K562 (cell line): ENCODE results near the gene SCUBE1. TPM values are rescaled to one million over a fixed set of nuclear protein-coding genes. Genes with fewer than 3 reads are reported as not detected.

ENCODE experiments used
- C11orf30 ChIP-seq: fragments of 450-650 bp; IDR thresholded peaks from 2 replicates; pipeline ENCODE4 v1.6.1; 2016; ENCODE audit warnings: low read depth, mild to moderate bottlenecking
- CBFA2T2 ChIP-seq: fragments of 450-650 bp; conservative IDR thresholded peaks from 2 replicates; pipeline ENCODE4 v1.6.1; 2017; ENCODE audit warnings: mild to moderate bottlenecking
- E2F6 ChIP-seq, 2 experiments: IDR thresholded peaks; 2 replicates each; pipeline ENCODE4 v1.6.1; 2011; ENCODE audit warnings: borderline replicate concordance in 1 of 2, control low read depth in 1 of 2, low read depth in 1 of 2, low read length in 1 of 2, mild to moderate bottlenecking in 1 of 2, mixed read lengths in 1 of 2, moderate library complexity in 1 of 2; ENCODE audit not compliant: insufficient read depth in 1 of 2, insufficient read length in 1 of 2, poor library complexity in 1 of 2, severe bottlenecking in 1 of 2; ENCODE audit errors: extremely low read depth in 1 of 2
- ETS1 ChIP-seq: conservative IDR thresholded peaks from 2 replicates; pipeline ENCODE4 v1.6.1; 2011; ENCODE audit warnings: low read depth, mild to moderate bottlenecking, low read length; ENCODE audit not compliant: control insufficient read depth
- HOXB6 ChIP-seq: fragments of 250-450 bp; sonication (Bioruptor Pico); IDR thresholded peaks from 2 replicates; pipeline ENCODE4 v1.5.1; 2022; ENCODE audit warnings: mild to moderate bottlenecking, borderline replicate concordance
- ILK ChIP-seq: fragments of 450-650 bp; IDR thresholded peaks from 2 replicates; pipeline ENCODE4 v1.6.1; 2016; ENCODE audit warnings: missing genetic modification characterization, low read depth, mild to moderate bottlenecking, missing compliant biosample characterization, moderate library complexity, borderline replicate concordance
- MEIS2 ChIP-seq: fragments of 450-650 bp; IDR thresholded peaks from 2 replicates; pipeline ENCODE4 v1.6.1; 2014; ENCODE audit warnings: mild to moderate bottlenecking; ENCODE audit not compliant: partially characterized antibody
- PTRF ChIP-seq: fragments of 450-650 bp; IDR thresholded peaks from 2 replicates; pipeline ENCODE4 v1.6.1; 2016; ENCODE audit warnings: mild to moderate bottlenecking, missing genetic modification characterization, missing compliant biosample characterization
- SIX5 ChIP-seq, 2 experiments: IDR thresholded peaks; 2 replicates each; pipeline ENCODE4 v1.6.1; 2011; ENCODE audit warnings: low read length in 2 of 2, borderline replicate concordance in 1 of 2, low read depth in 1 of 2, mild to moderate bottlenecking in 1 of 2, moderate library complexity in 1 of 2; ENCODE audit not compliant: insufficient read depth in 1 of 2
- SMARCC2 ChIP-seq: fragments of 450-650 bp; IDR thresholded peaks from 2 replicates; pipeline ENCODE4 v1.6.1; 2017; ENCODE audit warnings: antibody characterized with exemption, moderate library complexity, mild to moderate bottlenecking, low read depth
- SREBF2 ChIP-seq: sonication (generic); formaldehyde crosslinking; IDR thresholded peaks from 2 replicates; pipeline ENCODE4 v1.4.0; 2020; ENCODE audit warnings: mild to moderate bottlenecking, missing genetic modification reagents
- SRSF3 ChIP-seq: fragments of 200-400 bp; formaldehyde crosslinking; IDR thresholded peaks from 2 replicates; pipeline ENCODE4 v1.6.1; 2016; ENCODE audit warnings: mild to moderate bottlenecking, low read length, moderate library complexity; ENCODE audit not compliant: insufficient read depth
- TBP ChIP-seq: optimal IDR thresholded peaks from 2 replicates; pipeline ENCODE3; 2011; ENCODE audit warnings: low read depth, low read length, improper control_type of control experiment
- ZFX ChIP-seq: sonication (generic); formaldehyde crosslinking; IDR thresholded peaks from 2 replicates; pipeline ENCODE4 v1.8.0; 2022; ENCODE audit warnings: mild to moderate bottlenecking, missing genetic modification reagents, moderate library complexity
- ZNF263 ChIP-seq: sonication (generic); formaldehyde crosslinking; IDR thresholded peaks from 2 replicates; pipeline ENCODE4 v1.8.0; 2022; ENCODE audit warnings: mild to moderate bottlenecking, missing genetic modification reagents, borderline replicate concordance
- ZNF589 ChIP-seq: fragments of 200-800 bp; sonication (Bioruptor generic); IDR thresholded peaks from 2 replicates; pipeline ENCODE4 v1.6.1; 2016; ENCODE audit warnings: low read depth, missing genetic modification characterization, missing compliant biosample characterization
- polyA plus RNA-seq, 8 experiments: library from polyadenylated mRNA; depleted of rRNA in 4 of 8; stranded (reverse) in 5 of 8; unstranded in 3 of 8; fragments of >200 nt; fragmentation: Nextera tagmentation in 2 of 8; fragmentation: Illumina TruSeq in 1 of 8; extraction: Ambion mirVana in 2 of 8; extraction: Trizol in 1 of 8; gene quantifications; 2 replicates each; pipeline versions ENCODE4 v1.2.1 to v1.2.3, GENCODE V29; 2011 to 2014; ENCODE audit warnings: inconsistent platforms in 1 of 8, missing spikeins in 1 of 8
- total RNA-seq, 7 experiments: library from RNA; depleted of rRNA in 6 of 7; stranded (reverse); fragments of >200 nt in 6 of 7; fragmentation: Illumina TruSeq in 2 of 7; extraction: Trizol in 2 of 7; gene quantifications; 2 replicates each; pipeline versions ENCODE4 v1.2.1 to v1.2.3, GENCODE V29; 2011 to 2021; ENCODE audit warnings: low replicate concordance in 1 of 7
- TF ChIP-seq, protein P1 (sequence below): sonication (generic); formaldehyde crosslinking; IDR thresholded peaks from 2 replicates; pipeline ENCODE4 v1.8.1; 2023; ENCODE audit warnings: mild to moderate bottlenecking, missing genetic modification reagents
- TF ChIP-seq, protein P2 (sequence below): fragments of 450-650 bp; IDR thresholded peaks from 2 replicates; pipeline ENCODE4 v1.6.1; 2018; ENCODE audit warnings: mild to moderate bottlenecking, low read depth; ENCODE audit not compliant: partially characterized antibody

The SCUBE1 gene
- total and polyA plus RNA-seq, 9 of the 15 experiments (the other 6 are each of a cell fraction or from before 2014, with no cell fraction given) = 0.03 to 0.47 (median 0.29) TPM; not detected in 6

DNA sequence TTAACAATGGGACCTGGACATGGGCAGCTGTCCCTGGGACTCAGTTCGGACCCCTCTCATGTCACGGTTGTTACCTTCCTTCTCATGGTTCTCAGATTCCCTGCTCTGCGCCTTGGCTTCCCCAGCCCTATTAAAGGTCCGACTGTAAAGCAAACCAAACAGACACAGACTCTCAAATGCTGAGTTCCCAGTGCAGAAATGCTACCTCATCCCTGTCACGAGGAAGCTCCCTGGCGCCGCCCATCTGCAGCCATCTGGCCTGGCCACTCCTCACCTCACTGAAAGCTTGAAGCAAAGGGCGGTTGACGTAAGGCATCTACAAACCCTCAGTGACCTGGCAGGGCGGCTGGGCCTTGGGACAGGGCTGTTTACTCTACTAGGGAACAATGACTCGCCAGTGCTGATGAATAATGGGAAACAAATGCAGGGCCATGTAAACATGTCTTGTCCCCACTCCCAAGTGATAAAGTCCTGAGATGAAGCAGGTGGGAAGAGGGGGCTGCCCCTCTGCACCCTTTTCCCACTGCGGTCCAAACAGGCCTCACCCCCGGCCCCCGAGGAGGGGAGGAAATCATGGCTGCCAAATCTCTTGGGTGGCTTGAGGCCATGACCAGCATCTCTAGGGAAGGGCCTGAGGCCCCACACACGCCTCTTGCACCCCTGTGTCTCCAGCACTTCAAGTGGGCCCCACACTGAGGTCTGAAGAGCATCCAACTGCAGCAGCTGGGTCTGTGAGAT, 49.3 kb downstream of the SCUBE1 start (continued):
- TF ChIP-seq, protein P1, sequence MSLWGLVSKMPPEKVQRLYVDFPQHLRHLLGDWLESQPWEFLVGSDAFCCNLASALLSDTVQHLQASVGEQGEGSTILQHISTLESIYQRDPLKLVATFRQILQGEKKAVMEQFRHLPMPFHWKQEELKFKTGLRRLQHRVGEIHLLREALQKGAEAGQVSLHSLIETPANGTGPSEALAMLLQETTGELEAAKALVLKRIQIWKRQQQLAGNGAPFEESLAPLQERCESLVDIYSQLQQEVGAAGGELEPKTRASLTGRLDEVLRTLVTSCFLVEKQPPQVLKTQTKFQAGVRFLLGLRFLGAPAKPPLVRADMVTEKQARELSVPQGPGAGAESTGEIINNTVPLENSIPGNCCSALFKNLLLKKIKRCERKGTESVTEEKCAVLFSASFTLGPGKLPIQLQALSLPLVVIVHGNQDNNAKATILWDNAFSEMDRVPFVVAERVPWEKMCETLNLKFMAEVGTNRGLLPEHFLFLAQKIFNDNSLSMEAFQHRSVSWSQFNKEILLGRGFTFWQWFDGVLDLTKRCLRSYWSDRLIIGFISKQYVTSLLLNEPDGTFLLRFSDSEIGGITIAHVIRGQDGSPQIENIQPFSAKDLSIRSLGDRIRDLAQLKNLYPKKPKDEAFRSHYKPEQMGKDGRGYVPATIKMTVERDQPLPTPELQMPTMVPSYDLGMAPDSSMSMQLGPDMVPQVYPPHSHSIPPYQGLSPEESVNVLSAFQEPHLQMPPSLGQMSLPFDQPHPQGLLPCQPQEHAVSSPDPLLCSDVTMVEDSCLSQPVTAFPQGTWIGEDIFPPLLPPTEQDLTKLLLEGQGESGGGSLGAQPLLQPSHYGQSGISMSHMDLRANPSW (CRISPR knock-in tag) = no peak
- TF ChIP-seq SMARCC2 = no peak
- no peak for TF ChIP-seq ZNF263 (CRISPR knock-in tag)
- TF ChIP-seq ZFX (CRISPR knock-in tag) = peak; percentile 55
- no peak for TF ChIP-seq SRSF3
- peak; percentile 46; the same call in 1 of the 2 replicates for TF ChIP-seq ZNF589 (CRISPR knock-in tag)
- TF ChIP-seq E2F6 (IDR thresholded peaks at IDR 0.05; ENCODE audit: borderline replicate concordance in 1 of 2, extremely low read depth in 1 of 2, insufficient read depth in 1 of 2, insufficient read length in 1 of 2, low read depth in 1 of 2, low read length in 1 of 2, poor library complexity in 1 of 2, severe bottlenecking in 1 of 2) = peak in 1 of 2 experiments; percentile 58
- TF ChIP-seq ETS1 = no peak
- peak; percentile 46 for TF ChIP-seq TBP
- TF ChIP-seq SREBF2 = no peak
- no peak for TF ChIP-seq SIX5 (IDR thresholded peaks at IDR 0.05; ENCODE audit: borderline replicate concordance in 1 of 2, insufficient read depth in 1 of 2, low read depth in 1 of 2, low read length in 2 of 2)
- TF ChIP-seq PTRF (tag) = no peak
- peak; percentile 80 for TF ChIP-seq C11orf30
- TF ChIP-seq MEIS2 = peak; percentile 49
- TF ChIP-seq, protein P2, sequence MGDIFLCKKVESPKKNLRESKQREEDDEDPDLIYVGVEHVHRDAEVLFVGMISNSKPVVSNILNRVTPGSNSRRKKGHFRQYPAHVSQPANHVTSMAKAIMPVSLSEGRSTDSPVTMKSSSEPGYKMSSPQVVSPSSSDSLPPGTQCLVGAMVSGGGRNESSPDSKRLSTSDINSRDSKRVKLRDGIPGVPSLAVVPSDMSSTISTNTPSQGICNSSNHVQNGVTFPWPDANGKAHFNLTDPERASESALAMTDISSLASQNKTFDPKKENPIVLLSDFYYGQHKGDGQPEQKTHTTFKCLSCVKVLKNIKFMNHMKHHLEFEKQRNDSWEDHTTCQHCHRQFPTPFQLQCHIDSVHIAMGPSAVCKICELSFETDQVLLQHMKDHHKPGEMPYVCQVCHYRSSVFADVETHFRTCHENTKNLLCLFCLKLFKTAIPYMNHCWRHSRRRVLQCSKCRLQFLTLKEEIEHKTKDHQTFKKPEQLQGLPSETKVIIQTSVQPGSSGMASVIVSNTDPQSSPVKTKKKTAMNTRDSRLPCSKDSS = no peak
- no peak for TF ChIP-seq HOXB6 (CRISPR knock-in tag)
- 0 out of 2 replicates have a peak, but pooled peaks have one; percentile 2 for TF ChIP-seq CBFA2T2
- no peak for TF ChIP-seq ILK (tag)
